NCI-H1436 (cell line): Measurements from ENCODE around the gene EPB41L4B.

Experiments
- DNase-seq: peaks from one replicate; lab custom pipeline; 2025; lab: John Stamatoyannopoulos, UW

The EPB41L4B gene

GRCh38 chr9:109269839-109270238 lies 51.0 kb downstream of the EPB41L4B start:
- no peak for DNase-seq

GRCh38 chr9:109269081-109269480 lies 51.8 kb downstream of the EPB41L4B start:
- no peak for DNase-seq

GRCh38 chr9:109267555-109267954 lies 53.3 kb downstream of the EPB41L4B start:
- no peak for DNase-seq

- no peak for DNase-seq
Observed at GRCh38 chr9:109264877-109265587, 55.8 kb downstream of the EPB41L4B start.

GRCh38 chr9:109263358-109263757 lies 57.5 kb downstream of the EPB41L4B start:
- no peak for DNase-seq

GRCh38 chr9:109258481-109259302 lies 62.2 kb downstream of the EPB41L4B start:
- DNase-seq: no peak

- DNase-seq: no peak
Observed at GRCh38 chr9:109256336-109256735, 64.5 kb downstream of the EPB41L4B start.

GRCh38 chr9:109255394-109255793 lies 65.5 kb downstream of the EPB41L4B start:
- DNase-seq: no peak

GRCh38 chr9:109254317-109254716 lies 66.5 kb downstream of the EPB41L4B start:
- no peak for DNase-seq

- no peak for DNase-seq
Observed at GRCh38 chr9:109253637-109254284, 67.1 kb downstream of the EPB41L4B start.

GRCh38 chr9:109253241-109253636 lies 67.6 kb downstream of the EPB41L4B start:
- no peak for DNase-seq

GRCh38 chr9:109252291-109252690 lies 68.6 kb downstream of the EPB41L4B start:
- no peak for DNase-seq

- no peak for DNase-seq
Observed at GRCh38 chr9:109251776-109252106, 69.1 kb downstream of the EPB41L4B start.

GRCh38 chr9:109251080-109251775 lies 69.6 kb downstream of the EPB41L4B start:
- DNase-seq: no peak

- no peak for DNase-seq
Observed at GRCh38 chr9:109250771-109251079, 70.1 kb downstream of the EPB41L4B start.

GRCh38 chr9:109250311-109250741 lies 70.5 kb downstream of the EPB41L4B start:
- no peak for DNase-seq

- no peak for DNase-seq
Observed at GRCh38 chr9:109249615-109250014, 71.2 kb downstream of the EPB41L4B start.

GRCh38 chr9:109248133-109248581 lies 72.7 kb downstream of the EPB41L4B start:
- no peak for DNase-seq

- no peak for DNase-seq
Observed at GRCh38 chr9:109247228-109247627, 73.6 kb downstream of the EPB41L4B start.

GRCh38 chr9:109246533-109246932 lies 74.3 kb downstream of the EPB41L4B start:
- no peak for DNase-seq

GRCh38 chr9:109245310-109245897 lies 75.5 kb downstream of the EPB41L4B start:
- DNase-seq: no peak
